Mammary epithelial cell (primary cell): ENCODE data around the gene RAD51B.

Source experiments
- CTCF ChIP-seq, 2 donors: IDR thresholded peaks in 1 of 2; conservative IDR thresholded peaks in 1 of 2; 2 replicates each; pipeline ENCODE4 v1.5.1; 2011 to 2012; ENCODE audit warnings: inconsistent platforms in 2 of 2, low read length in 2 of 2, mild to moderate bottlenecking in 2 of 2, control low read depth in 1 of 2, low read depth in 1 of 2; ENCODE audit not compliant: insufficient read depth in 1 of 2; ENCODE audit errors: extremely low read depth in 1 of 2
- EZH2 ChIP-seq: IDR thresholded peaks from 2 replicates; pipeline ENCODE4 v1.6.1; 2012; ENCODE audit warnings: low read length, inconsistent platforms, borderline replicate concordance

GRCh38 chr14:68594737-68595380, 775.3 kb downstream of the RAD51B start:
- no peak for TF ChIP-seq CTCF (conservative IDR thresholded peaks at IDR 0.05 in 1 of 2, IDR thresholded peaks at IDR 0.05 in 1 of 2; ENCODE audit: extremely low read depth in 1 of 2, insufficient read depth in 1 of 2, low read depth in 1 of 2, low read length in 2 of 2)
- no peak for TF ChIP-seq EZH2
